NOMO-1 treated with dmso at 0.1 percent for 144 hours (cell line): ENCODE results near the gene PHF19.

Source experiments
- DNase-seq: peaks from one replicate; lab custom pipeline; 2025; ENCODE audit not compliant: unreplicated experiment; lab: John Stamatoyannopoulos, UW

PHF19 gene

DNA sequence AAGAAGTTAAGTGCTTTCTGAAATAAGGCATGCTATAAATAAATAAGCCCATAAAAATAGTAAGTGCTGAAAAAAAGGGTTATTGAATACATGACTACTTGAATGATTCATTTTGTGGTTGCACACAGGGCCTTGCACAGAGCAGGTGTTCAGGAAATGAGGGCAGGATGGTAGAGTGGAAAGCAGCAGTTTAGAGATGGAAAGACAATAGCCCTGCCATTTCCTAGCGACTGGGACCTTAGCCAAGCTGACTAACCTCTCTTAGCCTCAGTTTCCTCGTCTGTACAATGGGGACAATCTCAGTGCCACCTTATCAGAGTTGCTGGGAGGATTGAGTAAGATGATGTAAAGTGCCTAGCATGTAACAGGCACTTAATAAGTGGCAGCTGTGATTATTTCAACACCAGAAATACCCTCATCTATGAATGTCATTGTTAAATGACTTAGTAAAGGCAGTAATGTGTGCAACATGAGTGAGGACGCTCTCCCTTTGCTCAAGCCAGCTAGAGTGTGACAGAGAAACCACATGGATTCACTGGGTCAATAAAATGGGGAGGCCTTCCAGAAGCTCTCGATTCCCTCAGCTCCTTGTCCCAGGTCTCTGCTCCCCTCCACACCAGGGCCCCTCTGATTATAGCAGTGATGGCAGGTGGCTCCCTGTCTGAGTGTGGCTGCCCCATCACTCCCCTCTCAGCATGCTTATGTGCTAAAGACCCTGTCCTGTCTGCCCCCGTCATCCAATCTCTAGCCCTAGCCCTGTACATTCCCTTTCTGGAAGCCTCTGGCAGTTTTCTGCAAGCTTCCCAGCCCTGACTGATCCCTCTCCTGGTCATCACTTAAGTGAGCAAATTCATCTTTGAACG, 16.0 kb upstream of the PHF19 start:
- peak; percentile 90 for DNase-seq

DNA sequence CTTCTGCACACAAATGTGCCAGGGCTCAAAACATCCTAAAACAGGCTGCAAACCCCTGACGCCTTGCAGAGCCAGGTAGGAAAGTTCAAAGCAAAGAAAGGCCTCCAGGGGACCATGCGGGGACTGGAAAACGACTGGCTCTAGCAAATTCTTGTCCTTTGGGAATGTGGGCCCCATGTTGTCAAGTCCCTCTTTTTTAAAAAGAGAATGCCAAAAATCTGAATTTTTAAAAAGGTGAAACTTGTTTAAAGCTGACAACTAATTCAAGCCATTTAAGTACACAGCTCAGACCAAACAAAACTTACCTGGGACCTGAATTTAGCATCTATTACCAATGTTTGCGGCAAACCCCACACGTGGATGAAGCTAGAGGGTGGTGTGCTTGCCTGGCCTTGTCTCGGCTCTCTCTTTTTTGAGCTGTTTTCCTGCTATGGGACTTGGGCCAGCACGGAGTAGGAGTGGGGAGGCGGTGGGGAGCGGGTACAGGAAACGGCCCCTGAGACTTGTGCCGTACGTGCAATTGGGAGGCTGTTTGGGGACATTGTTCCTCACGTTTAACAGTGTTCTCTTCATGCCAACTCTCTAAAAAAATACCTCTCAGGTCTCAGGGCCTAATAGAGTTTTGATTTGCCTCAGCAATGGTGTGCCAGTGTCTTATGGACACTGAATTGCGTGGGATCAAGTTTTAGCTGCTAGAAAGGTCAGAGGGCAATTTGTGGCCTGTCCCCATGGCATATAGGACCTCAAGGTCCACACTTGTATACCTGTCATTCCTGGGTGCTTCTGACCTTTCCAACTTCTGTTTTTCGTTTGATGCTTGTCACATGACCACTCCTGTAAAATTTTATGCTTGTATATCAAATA, 15.1 kb upstream of the PHF19 start:
- DNase-seq, result no peak

DNA sequence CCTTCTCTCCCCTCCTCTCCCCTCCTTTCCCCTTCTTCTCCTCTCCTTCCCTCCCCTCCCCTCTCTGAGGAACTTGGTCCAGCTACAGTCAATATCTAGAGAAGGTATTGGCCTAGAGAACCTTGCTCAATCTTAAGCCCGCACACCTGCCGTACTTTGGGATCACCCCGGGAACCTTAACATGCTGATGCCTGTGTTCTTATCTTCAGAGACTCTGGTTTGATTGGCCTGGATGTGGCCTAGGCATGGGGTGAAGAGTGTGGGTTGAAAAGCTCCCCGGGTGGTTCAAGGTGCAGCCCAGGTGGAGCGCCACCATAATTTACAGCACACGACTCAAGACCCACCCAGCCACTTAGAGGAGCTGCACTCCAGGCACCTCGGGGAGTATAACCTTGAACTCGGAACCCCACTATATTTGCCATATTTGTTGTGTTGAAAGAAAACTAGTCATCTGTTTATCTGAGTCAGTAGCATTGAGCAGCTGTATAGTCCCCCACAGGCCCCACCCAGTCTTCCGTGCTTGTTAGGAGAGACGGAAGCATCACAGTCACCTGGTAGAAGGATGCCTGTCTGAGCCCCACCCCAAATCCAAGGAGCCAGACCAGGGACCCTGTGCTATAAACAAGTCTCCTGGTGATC, 14.4 kb upstream of the PHF19 start:
- DNase-seq, result no peak

DNA sequence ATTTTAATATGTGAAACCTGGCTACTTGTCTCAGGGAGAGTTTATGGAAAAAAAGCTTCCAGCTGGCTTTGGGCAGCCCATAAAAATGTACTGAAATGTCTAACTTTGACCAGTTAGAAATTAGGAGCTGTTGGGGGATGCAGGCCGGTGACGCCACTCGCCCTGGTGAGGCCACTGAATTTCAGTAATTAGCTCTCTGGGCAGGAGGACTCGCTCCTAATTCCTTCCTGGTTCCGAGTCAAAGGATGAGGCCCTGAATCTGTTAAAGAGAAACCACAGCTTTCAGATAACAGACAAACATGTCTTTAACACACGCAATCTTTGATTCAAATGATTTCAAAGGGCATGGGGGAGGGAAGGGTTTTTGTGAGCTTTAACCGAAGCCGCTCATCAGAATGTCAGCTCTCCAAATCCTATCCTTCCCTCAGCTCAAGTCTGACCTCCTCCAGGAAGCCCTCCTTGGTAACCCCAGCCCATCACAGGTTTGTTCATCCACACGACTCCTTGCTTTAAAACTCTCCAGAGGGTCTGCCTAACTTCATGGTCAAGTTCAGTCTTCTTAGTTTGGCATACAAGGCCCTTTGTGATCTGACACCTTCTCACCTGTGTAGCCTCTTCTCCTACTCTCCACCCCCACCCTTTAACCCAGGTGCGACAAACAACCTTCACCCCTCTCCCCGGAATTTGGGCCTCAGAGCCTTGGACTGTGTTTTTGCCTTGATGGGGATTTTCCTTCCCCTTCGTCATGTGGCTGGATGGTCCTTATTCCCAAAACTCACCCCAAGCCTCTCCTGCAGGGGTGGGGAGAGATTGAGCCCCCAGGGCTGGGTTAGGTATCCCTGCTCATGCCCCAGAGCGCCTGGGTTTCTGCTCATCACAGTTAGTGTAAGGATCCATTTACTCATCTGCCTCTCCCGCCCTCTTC, 13.6 kb upstream of the PHF19 start:
- peak; percentile 29 for DNase-seq

DNA sequence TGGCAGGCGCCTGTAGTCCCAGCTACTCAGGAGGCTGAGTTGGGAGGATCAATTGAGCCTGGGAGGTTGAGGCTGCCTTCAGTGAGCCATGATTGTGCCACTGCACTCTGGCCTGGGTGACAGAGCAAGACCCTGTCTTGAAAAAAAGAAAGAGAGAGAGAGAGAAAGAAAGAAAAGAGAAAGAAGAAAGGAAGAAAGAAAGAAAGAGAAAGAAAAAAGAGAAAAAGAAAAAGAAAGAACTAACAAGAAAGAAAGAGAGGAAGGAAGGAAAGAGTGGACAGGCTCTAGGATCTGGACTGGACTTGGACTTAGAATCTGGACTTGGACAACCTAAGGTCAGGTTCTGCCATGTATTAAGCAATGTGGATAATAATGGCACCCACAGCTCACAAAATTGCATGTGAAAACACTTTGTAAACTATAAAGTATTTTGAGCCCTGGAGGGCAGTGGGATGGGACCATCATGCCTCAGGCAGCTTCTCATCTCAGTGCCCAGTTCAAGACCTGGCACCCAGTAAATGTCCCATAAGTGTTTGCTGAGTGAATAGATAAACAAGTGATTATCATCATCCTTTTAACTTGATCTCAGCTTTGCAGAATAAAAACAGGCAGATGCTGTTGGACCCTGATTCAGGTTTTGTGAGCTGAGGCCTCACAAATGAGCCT, 12.8 kb upstream of the PHF19 start:
- no peak for DNase-seq

DNA sequence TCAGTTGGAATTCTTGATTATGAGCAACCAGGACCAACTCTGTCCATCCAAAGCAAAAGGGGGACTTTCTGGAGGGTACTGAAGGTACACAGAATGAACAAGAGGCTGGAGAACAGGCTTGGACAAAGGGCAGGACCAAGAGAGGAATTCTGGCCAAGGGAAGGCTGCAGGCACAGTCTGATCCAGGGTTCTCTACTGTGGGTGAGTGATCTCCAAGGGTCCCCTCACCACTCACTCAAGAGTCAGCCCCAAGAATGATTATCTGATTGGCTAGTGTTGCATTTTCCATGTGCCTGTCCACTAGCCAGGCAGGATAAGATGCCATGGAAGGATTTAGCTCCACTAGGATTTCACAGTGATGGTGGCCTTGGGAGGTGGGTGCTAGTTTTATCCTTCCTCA, 11.6 kb upstream of the PHF19 start:
- DNase-seq, result no peak

DNA sequence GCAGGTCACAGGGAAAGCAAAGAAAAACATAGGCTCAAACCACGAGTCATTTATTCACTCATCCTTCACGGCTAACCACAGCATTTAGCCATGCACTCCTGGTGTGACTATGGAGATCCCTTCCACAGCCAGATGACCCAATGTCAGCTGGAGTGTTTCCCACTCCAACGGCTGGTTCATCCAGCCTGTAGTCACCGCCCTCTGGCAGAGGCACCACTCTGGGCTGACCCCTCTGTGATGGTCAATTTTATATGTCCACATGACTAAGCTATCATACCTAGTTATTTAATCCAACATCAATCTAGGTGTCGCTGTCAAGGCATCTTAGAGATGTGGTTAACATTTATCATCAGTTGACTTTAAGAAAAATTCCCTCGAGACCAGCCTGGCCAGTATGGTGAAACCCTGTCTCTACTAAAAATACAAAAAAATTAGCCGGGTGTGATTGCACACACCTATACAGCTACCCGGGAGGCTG, 9.5 kb upstream of the PHF19 start:
- no peak for DNase-seq

DNA sequence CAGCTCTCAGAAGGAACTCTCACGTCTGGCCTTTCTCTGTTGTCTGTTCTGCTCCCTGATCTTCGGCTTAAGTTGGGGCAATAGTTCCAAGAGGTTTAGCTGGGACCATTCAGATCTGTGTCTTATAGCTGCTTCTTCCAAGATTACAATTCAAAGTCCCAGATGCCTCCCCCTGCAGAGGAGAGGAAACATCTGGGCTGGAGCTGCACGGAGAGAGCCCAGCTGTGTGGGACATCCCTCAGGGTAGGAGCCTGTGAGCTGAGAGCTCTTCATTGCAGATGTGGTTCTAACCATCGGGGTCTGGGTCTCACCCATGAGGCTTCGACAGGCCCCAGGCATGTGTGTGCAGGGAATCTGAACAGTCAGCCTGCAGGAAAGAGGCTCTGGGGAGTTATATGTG, 9.0 kb upstream of the PHF19 start:
- no peak for DNase-seq

DNA sequence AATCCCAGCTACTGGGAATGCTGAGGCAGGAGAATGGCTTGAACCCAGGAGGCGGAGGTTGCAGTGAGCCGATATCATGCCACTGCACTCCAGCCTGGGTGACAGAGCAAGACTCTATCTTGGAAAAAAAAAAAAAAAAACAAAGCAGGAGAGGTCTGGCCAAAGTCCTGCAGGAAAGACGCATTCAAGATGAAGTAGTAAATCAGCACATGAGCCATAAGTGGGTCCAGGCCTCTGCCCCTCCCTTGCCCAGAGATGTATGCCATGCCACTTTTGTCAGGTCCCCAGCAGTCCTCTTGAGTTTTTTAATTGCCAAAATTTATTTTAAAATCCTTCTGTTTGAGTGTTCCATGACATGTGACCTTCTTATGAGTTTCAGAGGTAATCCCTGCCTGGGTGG, 8.5 kb upstream of the PHF19 start:
- no peak for DNase-seq

DNA sequence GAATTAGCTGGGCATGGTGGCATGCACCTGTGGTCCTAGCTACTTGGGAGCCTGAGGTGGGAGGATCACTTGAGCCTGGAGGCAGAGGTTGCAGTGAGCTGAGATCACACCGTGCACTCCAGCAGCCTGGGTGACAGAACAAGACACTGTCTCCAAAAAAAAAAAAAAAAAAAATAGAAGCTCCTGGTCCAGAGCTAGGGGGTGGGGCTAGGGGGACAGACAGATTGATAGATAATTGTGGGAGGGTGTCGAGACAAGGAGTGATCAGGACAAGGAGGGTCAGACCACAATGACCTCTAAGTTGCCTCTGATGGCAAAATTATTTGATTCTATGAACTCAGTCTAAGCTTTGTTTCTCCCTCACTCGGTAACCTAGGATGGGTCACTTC, 6.6 kb upstream of the PHF19 start:
- no peak for DNase-seq

DNA sequence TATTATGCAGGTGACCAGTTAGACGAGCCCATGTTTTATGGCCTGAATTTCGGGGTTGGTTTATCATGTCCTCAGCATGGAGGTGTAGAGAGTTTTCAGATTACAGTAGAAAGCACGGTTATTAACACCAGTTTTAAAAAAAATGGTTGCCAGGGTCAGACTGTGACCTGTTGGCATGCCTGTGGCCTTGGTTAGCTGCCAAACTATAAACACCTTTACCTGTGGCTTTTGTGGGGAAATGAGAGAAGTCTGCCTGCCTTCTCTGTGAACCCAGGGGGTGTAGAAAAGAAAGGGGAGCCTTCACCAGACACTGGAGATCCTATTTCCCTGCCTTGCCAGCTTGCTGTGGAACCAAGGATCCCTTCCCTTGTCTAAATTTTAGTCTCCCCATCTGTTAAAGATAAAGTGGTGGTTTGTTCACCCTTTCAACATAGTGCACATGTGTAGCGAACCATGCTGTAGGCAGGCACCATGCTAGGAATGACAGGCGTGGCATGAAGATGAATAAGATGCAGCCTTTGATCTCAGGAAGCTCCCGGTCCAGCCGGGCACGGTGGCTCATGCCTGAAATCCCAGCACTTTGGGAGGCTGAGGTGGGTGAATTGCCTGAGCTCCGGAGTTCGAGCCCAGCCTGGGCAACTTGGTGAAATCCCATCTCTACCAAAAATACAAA, 6.1 kb upstream of the PHF19 start:
- no peak for DNase-seq

DNA sequence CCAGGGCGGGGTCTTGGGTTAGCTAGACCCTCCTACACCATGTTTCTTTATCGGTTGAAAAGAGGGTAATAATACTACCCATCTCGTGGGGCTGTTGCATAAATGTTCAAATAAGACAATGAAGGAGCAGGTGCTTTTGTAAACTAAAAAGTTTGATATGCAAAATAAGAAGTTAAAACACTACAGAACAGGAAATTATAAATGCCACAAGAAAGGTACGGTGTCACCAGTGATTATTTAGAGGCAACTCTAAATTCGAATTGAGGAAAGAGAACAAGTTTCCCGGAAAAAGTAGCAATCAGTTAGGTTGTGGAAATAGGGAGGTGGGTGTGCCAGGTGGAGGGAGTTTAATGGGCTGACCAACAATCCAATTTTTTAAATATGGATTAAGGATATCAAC, 2.5 kb upstream of the PHF19 start:
- no peak for DNase-seq

DNA sequence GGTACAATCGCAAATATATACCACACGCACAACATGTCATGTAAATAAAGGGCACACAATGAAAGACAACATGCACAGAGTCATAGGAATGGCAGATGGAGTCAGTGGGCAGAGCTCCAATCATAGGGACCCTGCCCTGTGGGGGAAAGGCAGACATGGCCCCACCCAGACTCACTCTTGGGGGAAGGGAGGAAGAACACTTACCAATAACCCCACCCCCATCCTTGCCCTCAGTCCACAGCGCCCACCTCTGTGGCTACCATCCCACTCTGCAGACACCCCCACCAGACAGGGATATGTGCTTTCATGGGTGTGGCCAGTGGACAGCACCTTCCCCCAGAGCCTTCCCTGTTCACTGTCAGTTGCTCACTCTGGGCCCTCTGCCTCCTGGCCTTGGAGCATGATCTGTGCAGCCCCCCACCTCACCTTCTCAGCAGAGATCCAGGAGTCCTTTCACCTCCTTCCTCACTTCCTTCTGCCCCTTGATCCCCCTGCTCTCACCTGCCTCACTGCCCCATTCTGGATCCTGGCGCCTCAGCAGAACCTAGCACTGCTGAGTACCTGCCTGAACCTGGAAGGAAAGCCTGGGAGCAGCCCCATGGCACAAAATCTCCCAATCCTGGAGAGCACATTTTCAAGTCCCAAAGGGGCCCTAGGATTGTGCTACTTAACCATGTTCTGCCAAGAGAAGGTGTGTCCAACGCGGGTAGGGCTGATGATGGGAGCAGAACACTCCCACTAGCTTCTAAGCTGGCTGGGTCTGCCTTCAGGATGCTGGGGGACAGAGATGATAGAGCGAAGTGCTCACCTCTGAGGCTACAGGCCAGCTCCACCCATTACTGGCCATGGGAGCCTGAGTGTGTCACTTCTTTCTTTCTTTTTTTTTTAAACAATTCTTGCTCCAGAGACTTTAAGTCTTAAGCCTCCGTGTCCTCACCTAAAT, 1.5 kb upstream of the PHF19 start:
- DNase-seq, result no peak

DNA sequence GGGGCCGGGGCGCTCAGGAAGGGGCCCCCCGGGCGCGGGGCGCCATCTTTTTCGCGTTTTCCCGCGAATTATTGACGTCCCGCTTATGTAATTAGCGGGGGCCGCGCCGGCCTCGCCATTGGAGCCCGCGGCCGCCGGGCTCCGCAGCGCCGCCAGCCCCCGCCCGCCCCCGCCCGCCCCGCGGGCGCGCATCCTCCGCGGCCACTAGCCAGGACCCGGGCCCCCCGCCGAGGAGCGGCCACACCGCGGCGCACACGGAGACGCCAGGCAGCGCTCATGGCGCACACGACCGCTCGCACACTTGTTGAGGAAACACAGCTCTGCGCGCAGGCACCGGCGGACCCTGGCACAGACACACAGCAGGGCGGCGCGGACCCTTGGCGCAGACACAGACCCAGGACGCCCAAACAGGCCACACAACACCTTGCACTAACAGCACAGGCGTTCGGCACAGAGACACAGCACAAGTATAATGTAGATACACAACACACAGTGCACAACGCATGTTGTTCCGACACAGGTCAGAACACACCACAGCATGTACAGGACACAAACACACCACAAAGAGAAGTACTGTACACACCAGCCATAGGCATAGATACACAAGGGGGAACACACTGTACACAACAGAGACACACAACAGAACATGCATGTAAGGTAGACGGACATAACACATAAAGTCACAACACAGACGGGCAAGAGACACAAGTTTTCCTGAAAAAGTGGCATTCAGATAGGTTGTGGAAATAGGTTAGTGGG, 467 bp upstream of the PHF19 start:
- peak; percentile 71 for DNase-seq

DNA sequence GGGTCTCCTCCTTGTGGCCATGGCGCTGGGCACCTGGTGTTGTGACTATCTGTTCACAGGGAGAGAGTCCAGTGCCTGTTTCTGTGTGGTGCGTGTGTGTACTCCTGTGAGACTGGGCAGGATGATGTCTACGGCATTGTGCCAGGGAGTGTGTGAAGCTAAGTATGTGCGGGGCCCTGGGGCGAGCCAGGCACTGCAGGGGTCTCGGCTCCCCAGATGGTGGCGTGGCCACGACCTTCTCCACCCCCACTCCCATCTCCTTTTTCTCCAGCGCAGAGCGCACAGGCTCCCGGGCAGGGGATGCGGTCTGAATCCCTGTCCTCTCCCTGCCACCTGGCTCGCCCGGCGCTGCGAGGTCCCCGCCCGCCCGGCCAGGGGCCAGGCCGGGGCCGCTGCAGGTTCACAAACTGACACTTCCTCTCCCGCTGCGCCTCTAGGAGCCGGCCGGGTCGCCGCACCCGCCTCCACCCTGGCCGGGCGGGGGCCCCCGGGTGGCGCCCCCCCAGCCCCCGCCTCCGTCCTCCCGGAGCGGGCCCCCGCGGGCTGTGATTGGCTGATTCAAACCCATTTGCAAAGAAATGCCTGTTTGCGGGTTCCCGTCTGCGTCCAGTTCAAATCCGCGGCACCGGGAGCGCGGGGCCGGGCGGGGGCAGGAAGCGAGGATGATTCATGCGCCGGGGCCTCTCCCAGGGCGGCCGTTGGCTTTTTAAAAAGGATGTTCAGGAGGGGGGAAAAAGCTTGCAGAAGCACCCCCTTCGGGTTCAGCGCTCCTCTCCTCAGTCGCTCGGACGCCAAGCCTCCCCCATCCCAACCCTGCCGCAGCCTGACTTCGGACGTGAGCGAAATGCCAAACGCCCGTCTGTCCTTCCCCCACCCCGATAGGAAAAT, 790 bp downstream of the PHF19 start:
- peak; percentile 97 for DNase-seq

DNA sequence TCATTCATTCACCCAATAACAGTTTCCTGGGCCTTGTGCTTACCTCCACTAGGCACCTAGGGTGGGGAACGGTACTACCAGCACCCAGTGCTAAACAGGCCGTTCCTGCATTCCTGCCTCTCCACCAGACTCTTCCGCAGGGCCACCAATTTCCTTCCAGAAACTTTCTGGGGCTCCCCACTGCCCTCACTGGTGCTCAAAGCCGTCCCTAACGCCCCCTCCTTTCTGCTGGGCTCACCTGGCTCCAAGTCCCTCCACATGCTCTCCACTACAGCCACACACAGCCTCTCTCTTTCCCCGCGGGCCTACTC, 1.4 kb downstream of the PHF19 start:
- DNase-seq, result no peak

DNA sequence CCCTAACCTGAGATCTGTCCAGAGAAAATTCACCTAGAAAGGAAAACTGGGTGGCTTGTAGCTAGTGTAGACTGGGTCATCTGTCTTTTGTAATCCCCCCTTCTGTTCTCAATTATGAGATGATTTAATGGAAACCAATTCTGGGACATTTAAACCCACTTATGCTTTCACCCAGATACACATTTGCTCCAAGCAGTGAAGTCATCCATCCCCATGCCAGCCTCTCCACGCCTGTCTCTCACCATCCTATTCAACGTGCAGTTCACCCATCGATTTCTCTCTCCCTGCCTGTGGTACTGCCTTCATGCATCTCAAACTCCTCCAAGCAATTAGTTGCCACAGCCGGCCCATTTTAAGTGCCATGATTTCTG, 1.8 kb downstream of the PHF19 start:
- DNase-seq, result no peak
